K562 (cell line): ENCODE results near the gene ZNF17. TPM values are rescaled to one million over a fixed set of nuclear protein-coding genes. Genes with fewer than 3 reads are reported as not detected.

Experiments
- CEBPG ChIP-seq, 3 experiments: fragments of 200-800 bp in 1 of 3; sonication (Bioruptor generic) in 1 of 3; sonication (generic) in 1 of 3; formaldehyde crosslinking in 1 of 3; IDR thresholded peaks in 2 of 3; conservative IDR thresholded peaks in 1 of 3; 2 replicates each; pipeline versions ENCODE4 v1.6.1 to v1.8.0; 2016 to 2022; ENCODE audit warnings: missing compliant biosample characterization in 2 of 3, missing genetic modification characterization in 2 of 3, mild to moderate bottlenecking in 1 of 3, missing genetic modification reagents in 1 of 3
- CHD7 ChIP-seq: fragments of 200-600 bp; sonication (generic); IDR thresholded peaks from one replicate; pipeline ENCODE4 v1.6.1; 2012; ENCODE audit warnings: mild to moderate bottlenecking, low read depth, low read length, inconsistent platforms
- CTCF ChIP-seq, 3 experiments: IDR thresholded peaks in 2 of 3; conservative IDR thresholded peaks in 1 of 3; 2 replicates each; pipeline ENCODE4 v1.5.1; 2011 to 2012; ENCODE audit warnings: low read length in 3 of 3, mild to moderate bottlenecking in 3 of 3, control low read depth in 2 of 3, improper control_type of control experiment in 1 of 3, inconsistent platforms in 1 of 3, low read depth in 1 of 3, mixed read lengths in 1 of 3, moderate library complexity in 1 of 3; ENCODE audit not compliant: insufficient read depth in 2 of 3
- DACH1 ChIP-seq: fragments of 450-650 bp; IDR thresholded peaks from 2 replicates; pipeline ENCODE4 v1.6.1; 2018; ENCODE audit not compliant: partially characterized antibody
- KLF1 ChIP-seq: fragments of 450-650 bp; IDR thresholded peaks from 2 replicates; pipeline ENCODE4 v1.6.1; 2016; ENCODE audit warnings: missing genetic modification characterization, missing compliant biosample characterization
- KLF6 ChIP-seq: fragments of 250-450 bp; sonication (Bioruptor Pico); IDR thresholded peaks from 2 replicates; pipeline ENCODE4 v1.4.0; 2020; ENCODE audit warnings: mild to moderate bottlenecking, moderate library complexity, borderline replicate concordance
- NFIX ChIP-seq: fragments of 250-450 bp; sonication (Bioruptor Pico); IDR thresholded peaks from 2 replicates; pipeline ENCODE4 v1.4.0; 2020; ENCODE audit warnings: low read depth, mild to moderate bottlenecking, moderate library complexity
- NKRF ChIP-seq: fragments of 450-650 bp; IDR thresholded peaks from 2 replicates; pipeline ENCODE4 v1.6.1; 2016; ENCODE audit warnings: borderline replicate concordance
- U2AF2 ChIP-seq: fragments of 200-400 bp; formaldehyde crosslinking; optimal IDR thresholded peaks from 2 replicates; pipeline ENCODE3; 2017; ENCODE audit warnings: low read depth, mild to moderate bottlenecking, low read length
- ZNF239 ChIP-seq: fragments of 250-450 bp; sonication (Bioruptor Pico); IDR thresholded peaks from 2 replicates; pipeline ENCODE4 v1.4.0; 2020; ENCODE audit warnings: mild to moderate bottlenecking
- ZNF77 ChIP-seq: fragments of 250-450 bp; sonication (Bioruptor Pico); IDR thresholded peaks from 2 replicates; pipeline ENCODE4 v1.5.0; 2020
- polyA plus RNA-seq, 8 experiments: library from polyadenylated mRNA; depleted of rRNA in 4 of 8; stranded (reverse) in 5 of 8; unstranded in 3 of 8; fragments of >200 nt; fragmentation: Nextera tagmentation in 2 of 8; fragmentation: Illumina TruSeq in 1 of 8; extraction: Ambion mirVana in 2 of 8; extraction: Trizol in 1 of 8; gene quantifications; 2 replicates each; pipeline versions ENCODE4 v1.2.1 to v1.2.3, GENCODE V29; 2011 to 2014; ENCODE audit warnings: inconsistent platforms in 1 of 8, missing spikeins in 1 of 8
- total RNA-seq, 7 experiments: library from RNA; depleted of rRNA in 6 of 7; stranded (reverse); fragments of >200 nt in 6 of 7; fragmentation: Illumina TruSeq in 2 of 7; extraction: Trizol in 2 of 7; gene quantifications; 2 replicates each; pipeline versions ENCODE4 v1.2.1 to v1.2.3, GENCODE V29; 2011 to 2021; ENCODE audit warnings: low replicate concordance in 1 of 7

ZNF17 gene
- total and polyA plus RNA-seq, 9 of the 15 experiments (the other 6 are each of a cell fraction or from before 2014, with no cell fraction given) = 5.3 to 8.6 (median 6.5) TPM

- TF ChIP-seq CHD7 (no peak), DACH1 (no peak), NKRF (peak; percentile 88), CEBPG (CRISPR knock-in tag; IDR thresholded peaks at IDR 0.05) (no peak), CEBPG (tag; conservative IDR thresholded peaks at IDR 0.05 in 1 of 2, IDR thresholded peaks at IDR 0.05 in 1 of 2) (no peak), KLF6 (CRISPR knock-in tag) (no peak), KLF1 (no peak), ZNF239 (no peak), U2AF2 (no peak), CTCF (IDR thresholded peaks at IDR 0.05 in 2 of 3, conservative IDR thresholded peaks at IDR 0.05 in 1 of 3; ENCODE audit: insufficient read depth in 2 of 3, low read depth in 1 of 3, low read length in 3 of 3) (no peak), NFIX (CRISPR knock-in tag) (no peak), ZNF77 (CRISPR knock-in tag) (no peak)
These were observed at the start of gene ZNF17 (continued) for GRCh38 chr19:57410877-57411671.
